ENCODE data around the gene AMZ1. TPM values are rescaled to one million over a fixed set of nuclear protein-coding genes. Genes with fewer than 3 reads are reported as not detected.

AMZ1 gene
- total and polyA plus RNA-seq, 10 of the 15 experiments (the other 5 are each of a cell fraction or from before 2014, with no cell fraction given): 0.02 to 2.0 (median 0.69) TPM

DNA sequence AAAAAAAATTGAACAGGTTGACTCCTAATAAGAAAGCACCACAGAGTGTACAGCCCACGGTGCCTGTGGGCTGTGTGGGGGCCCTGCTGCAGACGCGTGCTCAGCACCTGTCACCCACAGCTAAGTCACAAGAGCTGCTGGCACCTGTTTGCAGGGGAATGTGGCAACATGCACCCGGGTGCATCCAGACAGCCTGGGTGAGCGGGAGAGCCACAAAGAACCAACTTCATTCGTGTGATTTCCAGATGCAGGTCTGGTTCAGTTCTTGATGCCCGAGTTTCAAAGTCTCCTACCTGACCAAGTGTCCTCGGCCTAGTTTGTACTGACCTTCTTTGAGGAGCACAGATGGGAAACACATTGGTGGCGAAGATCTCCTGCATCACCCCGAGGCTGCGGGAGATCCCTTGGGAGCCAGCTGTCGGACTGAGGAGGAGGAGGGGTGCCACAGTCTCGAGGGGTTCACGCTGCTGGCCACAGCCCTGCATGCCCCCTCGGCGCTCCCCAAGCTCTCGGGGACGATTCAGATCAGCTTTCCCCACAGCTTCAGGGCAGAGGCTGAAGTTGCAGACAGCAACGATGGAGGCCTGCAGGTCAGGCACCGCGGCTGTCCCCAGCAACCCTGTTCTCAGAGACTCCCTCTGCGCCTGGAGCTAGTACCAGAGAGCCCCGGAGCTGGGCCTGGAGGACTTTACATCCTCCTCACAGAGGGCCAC lies 35.3 kb downstream of the AMZ1 start:
- ChIA-PET RAD21 (ENCODE audit: unreplicated experiment) (interaction anchor here (0.7 kb wide), 2 partner anchors 28 to 41 kb away, joined by 3 to 4 read pairs; no protein-coding TSS in a partner anchor), CTCF (interaction anchor here (1.0 to 1.2 kb wide), 2 partner anchors 52 to 141 kb away, joined by 3 read pairs; no protein-coding TSS in a partner anchor), SMC1A (ENCODE audit: uncharacterized antibody, unreplicated experiment) (interaction anchor here (1.1 to 2.0 kb wide), 3 partner anchors 13 to 107 kb away, joined by 3 to 10 read pairs (median 3); no protein-coding TSS in a partner anchor), POLR2A (no interaction called here)
- in situ Hi-C loops (cut with MboI): no loop called here
- H3K27ac ChIP-seq (ENCODE audit: control insufficient read depth, insufficient read depth): no peak overlapping the region
- H3K4me1 ChIP-seq (ENCODE audit: control insufficient read depth, insufficient read depth, low read length): peaks cover 7% of the 10 kb centered on the region
- no peak overlapping the region for H3K4me3 ChIP-seq
- BruUV-seq (replicated peaks): no TSS peak
- no peak overlapping the region for H3K4me2 ChIP-seq (ENCODE audit: control insufficient read depth, insufficient read depth)
- H3K27me3 ChIP-seq (replicated peaks in 1 of 2; ENCODE audit: control insufficient read depth in 2 of 2, insufficient read depth in 2 of 2, low read length in 1 of 2): no peaks in the 10 kb centered on the region
- TF ChIP-seq SREBF1 (IDR thresholded peaks at IDR 0.05; ENCODE audit: low read length): no peak
- no peak for TF ChIP-seq CEBPB (IDR thresholded peaks at IDR 0.05; ENCODE audit: borderline replicate concordance in 1 of 2, low read depth in 2 of 2, low read length in 2 of 2)
- no peak for TF ChIP-seq CREB1 (IDR thresholded peaks at IDR 0.05; ENCODE audit: low read depth)
- TF ChIP-seq ZNF24 (IDR thresholded peaks at IDR 0.05): no peak
- TF ChIP-seq, protein P1, sequence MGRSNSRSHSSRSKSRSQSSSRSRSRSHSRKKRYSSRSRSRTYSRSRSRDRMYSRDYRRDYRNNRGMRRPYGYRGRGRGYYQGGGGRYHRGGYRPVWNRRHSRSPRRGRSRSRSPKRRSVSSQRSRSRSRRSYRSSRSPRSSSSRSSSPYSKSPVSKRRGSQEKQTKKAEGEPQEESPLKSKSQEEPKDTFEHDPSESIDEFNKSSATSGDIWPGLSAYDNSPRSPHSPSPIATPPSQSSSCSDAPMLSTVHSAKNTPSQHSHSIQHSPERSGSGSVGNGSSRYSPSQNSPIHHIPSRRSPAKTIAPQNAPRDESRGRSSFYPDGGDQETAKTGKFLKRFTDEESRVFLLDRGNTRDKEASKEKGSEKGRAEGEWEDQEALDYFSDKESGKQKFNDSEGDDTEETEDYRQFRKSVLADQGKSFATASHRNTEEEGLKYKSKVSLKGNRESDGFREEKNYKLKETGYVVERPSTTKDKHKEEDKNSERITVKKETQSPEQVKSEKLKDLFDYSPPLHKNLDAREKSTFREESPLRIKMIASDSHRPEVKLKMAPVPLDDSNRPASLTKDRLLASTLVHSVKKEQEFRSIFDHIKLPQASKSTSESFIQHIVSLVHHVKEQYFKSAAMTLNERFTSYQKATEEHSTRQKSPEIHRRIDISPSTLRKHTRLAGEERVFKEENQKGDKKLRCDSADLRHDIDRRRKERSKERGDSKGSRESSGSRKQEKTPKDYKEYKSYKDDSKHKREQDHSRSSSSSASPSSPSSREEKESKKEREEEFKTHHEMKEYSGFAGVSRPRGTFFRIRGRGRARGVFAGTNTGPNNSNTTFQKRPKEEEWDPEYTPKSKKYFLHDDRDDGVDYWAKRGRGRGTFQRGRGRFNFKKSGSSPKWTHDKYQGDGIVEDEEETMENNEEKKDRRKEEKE (IDR thresholded peaks at IDR 0.05): no peak
- TF ChIP-seq, protein P2, sequence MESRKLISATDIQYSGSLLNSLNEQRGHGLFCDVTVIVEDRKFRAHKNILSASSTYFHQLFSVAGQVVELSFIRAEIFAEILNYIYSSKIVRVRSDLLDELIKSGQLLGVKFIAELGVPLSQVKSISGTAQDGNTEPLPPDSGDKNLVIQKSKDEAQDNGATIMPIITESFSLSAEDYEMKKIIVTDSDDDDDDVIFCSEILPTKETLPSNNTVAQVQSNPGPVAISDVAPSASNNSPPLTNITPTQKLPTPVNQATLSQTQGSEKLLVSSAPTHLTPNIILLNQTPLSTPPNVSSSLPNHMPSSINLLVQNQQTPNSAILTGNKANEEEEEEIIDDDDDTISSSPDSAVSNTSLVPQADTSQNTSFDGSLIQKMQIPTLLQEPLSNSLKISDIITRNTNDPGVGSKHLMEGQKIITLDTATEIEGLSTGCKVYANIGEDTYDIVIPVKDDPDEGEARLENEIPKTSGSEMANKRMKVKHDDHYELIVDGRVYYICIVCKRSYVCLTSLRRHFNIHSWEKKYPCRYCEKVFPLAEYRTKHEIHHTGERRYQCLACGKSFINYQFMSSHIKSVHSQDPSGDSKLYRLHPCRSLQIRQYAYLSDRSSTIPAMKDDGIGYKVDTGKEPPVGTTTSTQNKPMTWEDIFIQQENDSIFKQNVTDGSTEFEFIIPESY (IDR thresholded peaks at IDR 0.05): no peak
- TF ChIP-seq, protein P3, sequence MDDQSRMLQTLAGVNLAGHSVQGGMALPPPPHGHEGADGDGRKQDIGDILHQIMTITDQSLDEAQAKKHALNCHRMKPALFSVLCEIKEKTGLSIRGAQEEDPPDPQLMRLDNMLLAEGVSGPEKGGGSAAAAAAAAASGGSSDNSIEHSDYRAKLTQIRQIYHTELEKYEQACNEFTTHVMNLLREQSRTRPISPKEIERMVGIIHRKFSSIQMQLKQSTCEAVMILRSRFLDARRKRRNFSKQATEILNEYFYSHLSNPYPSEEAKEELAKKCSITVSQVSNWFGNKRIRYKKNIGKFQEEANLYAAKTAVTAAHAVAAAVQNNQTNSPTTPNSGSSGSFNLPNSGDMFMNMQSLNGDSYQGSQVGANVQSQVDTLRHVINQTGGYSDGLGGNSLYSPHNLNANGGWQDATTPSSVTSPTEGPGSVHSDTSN (IDR thresholded peaks at IDR 0.05; ENCODE audit: insufficient replicate concordance, low read depth, low read length): no peak
- no peak for TF ChIP-seq MTA3 (IDR thresholded peaks at IDR 0.05; ENCODE audit: borderline replicate concordance, low read length)
- TF ChIP-seq SP1 (IDR thresholded peaks at IDR 0.05; ENCODE audit: low read depth, low read length): no peak
- no peak for TF ChIP-seq MYC (IDR thresholded peaks at IDR 0.05; ENCODE audit: insufficient read depth, insufficient read length, insufficient replicate concordance, low read length, severe bottlenecking)
- TF ChIP-seq DPF2 (IDR thresholded peaks at IDR 0.05): no peak
- no peak for TF ChIP-seq BACH1 (IDR thresholded peaks at IDR 0.05; ENCODE audit: borderline replicate concordance)
- TF ChIP-seq GABPA (IDR thresholded peaks at IDR 0.05; ENCODE audit: low read depth): no peak
- no peak for TF ChIP-seq HDAC2 (IDR thresholded peaks at IDR 0.05)
- TF ChIP-seq HDGF (IDR thresholded peaks at IDR 0.05): no peak
- TF ChIP-seq, protein P4, sequence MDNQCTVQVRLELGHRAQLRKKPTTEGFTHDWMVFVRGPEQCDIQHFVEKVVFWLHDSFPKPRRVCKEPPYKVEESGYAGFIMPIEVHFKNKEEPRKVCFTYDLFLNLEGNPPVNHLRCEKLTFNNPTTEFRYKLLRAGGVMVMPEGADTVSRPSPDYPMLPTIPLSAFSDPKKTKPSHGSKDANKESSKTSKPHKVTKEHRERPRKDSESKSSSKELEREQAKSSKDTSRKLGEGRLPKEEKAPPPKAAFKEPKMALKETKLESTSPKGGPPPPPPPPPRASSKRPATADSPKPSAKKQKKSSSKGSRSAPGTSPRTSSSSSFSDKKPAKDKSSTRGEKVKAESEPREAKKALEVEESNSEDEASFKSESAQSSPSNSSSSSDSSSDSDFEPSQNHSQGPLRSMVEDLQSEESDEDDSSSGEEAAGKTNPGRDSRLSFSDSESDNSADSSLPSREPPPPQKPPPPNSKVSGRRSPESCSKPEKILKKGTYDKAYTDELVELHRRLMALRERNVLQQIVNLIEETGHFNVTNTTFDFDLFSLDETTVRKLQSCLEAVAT (IDR thresholded peaks at IDR 0.05): no peak
- TF ChIP-seq HDAC6 (IDR thresholded peaks at IDR 0.05; ENCODE audit: unreplicated experiment): no peak
- H3K9me3 ChIP-seq (replicated peaks; ENCODE audit: control insufficient read depth, insufficient read depth, low read length): no peaks in the 10 kb centered on the region; the same call in 2 of the 3 replicates
- FAIRE-seq (no peak), ATAC-seq (no peak), DNase-seq (ENCODE audit: low read depth, low spot score) (no peak)
- intact Hi-C loops (cut with micrococcal nuclease; ENCODE audit: unreplicated experiment): no loop called here
- no peaks in the 10 kb centered on the region; a peak in 1 of 4 replicates for H3K36me3 ChIP-seq (ENCODE audit: control insufficient read depth in 2 of 2, insufficient read depth in 2 of 2, low read length in 1 of 2)
- WGBS (ENCODE audit: insufficient coverage, insufficient replicate concordance, low lambda C conversion rate, missing lambda C conversion rate): 87% methylated on average over 23 of the region's 23 CpGs
- no peaks in the 10 kb centered on the region for H4K20me1 ChIP-seq (ENCODE audit: control insufficient read depth, insufficient read depth)
- no peaks in the 10 kb centered on the region for H3K79me2 ChIP-seq (ENCODE audit: control insufficient read depth, insufficient read depth, low read length)
- H3K9ac ChIP-seq (ENCODE audit: control insufficient read depth, insufficient read depth, low read length): no peak overlapping the region
- H2AFZ ChIP-seq (ENCODE audit: control insufficient read depth, low read depth, low read length): no peak overlapping the region

Data from GM12878 (cell line).